Measurements from ENCODE around the gene PACSIN1. TPM values are rescaled to one million over a fixed set of nuclear protein-coding genes. Genes with fewer than 3 reads are reported as not detected.

Gene PACSIN1
- total RNA-seq, 1 donor from 2014 or later = 0.41 TPM

DNA sequence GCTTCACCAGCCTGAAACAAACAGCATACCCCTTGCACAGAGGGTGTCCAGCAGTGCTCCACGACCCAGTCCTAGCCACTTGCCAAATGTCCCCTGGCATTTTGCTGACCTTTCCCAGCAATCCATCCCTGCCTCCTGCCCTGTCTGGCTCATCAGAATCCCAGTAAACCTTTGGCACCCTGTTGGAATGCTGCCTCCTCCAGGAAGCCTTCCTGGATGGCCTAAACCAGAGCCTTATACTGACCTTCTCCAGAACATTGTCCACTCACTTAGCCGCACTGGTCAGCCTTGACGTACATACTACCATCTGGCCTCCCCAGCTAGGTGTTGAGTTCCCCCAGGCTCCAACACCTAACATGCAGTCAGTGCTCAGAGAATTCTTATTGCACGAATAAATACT is 2.0 kb upstream of the PACSIN1 start:
- H3K9ac ChIP-seq = no peak overlapping the region
- Mint-ChIP-seq H3K36me3 (no peaks in the 10 kb centered on the region), H3K27ac (no peak overlapping the region), H3K27me3 (ENCODE audit: insufficient read depth, low read depth) (peaks cover 21% of the 10 kb centered on the region), H3K4me1 (peaks cover 16% of the 10 kb centered on the region), H3K4me3 (peak overlapping the region; percentile 71), H3K9me3 (no peaks in the 10 kb centered on the region)
- TF ChIP-seq EZH2 (IDR thresholded peaks at IDR 0.05) (no peak), EZH2phosphoT487 (IDR thresholded peaks at IDR 0.05) (no peak), CTCF (IDR thresholded peaks at IDR 0.05) (no peak)
- H3K79me2 ChIP-seq (ENCODE audit: low read depth) = no peaks in the 10 kb centered on the region
- peaks cover 16% of the 10 kb centered on the region for H3F3A ChIP-seq (ENCODE audit: low read depth)
- no peaks in the 10 kb centered on the region for H3K9me3 ChIP-seq (ENCODE audit: low read depth)
- no peak overlapping the region for H2AFZ ChIP-seq (replicated peaks)
- H3K4me2 ChIP-seq = no peak overlapping the region
- no peaks in the 10 kb centered on the region for H4K20me1 ChIP-seq (ENCODE audit: low read depth)
- peaks cover 24% of the 10 kb centered on the region for H3K27me3 ChIP-seq
- no peak overlapping the region for H3K27ac ChIP-seq
- H3K36me3 ChIP-seq = no peaks in the 10 kb centered on the region
- peaks cover 10% of the 10 kb centered on the region for H3K4me1 ChIP-seq
- DNase-seq (ENCODE audit: low spot score) = no peak
- no peak overlapping the region for H3K4me3 ChIP-seq

GRCh38 chr6:34466242-34467185 is 638 bp downstream of the PACSIN1 start:
- H3K9me3 ChIP-seq (ENCODE audit: low read depth) = no peaks in the 10 kb centered on the region
- H3K79me2 ChIP-seq (ENCODE audit: low read depth) = no peaks in the 10 kb centered on the region
- Mint-ChIP-seq H3K27ac (no peak overlapping the region), H3K27me3 (ENCODE audit: insufficient read depth, low read depth) (peaks cover 22% of the 10 kb centered on the region), H3K36me3 (no peaks in the 10 kb centered on the region), H3K4me1 (peaks cover 18% of the 10 kb centered on the region), H3K4me3 (peak overlapping the region; percentile 80), H3K9me3 (no peaks in the 10 kb centered on the region)
- no peak for TF ChIP-seq CTCF (IDR thresholded peaks at IDR 0.05)
- TF ChIP-seq EZH2 (IDR thresholded peaks at IDR 0.05) = no peak
- no peak for TF ChIP-seq EZH2phosphoT487 (IDR thresholded peaks at IDR 0.05)
- peaks cover 21% of the 10 kb centered on the region for H3F3A ChIP-seq (ENCODE audit: low read depth)
- peaks cover 10% of the 10 kb centered on the region for H3K4me1 ChIP-seq
- peak overlapping the region; percentile 75 for H2AFZ ChIP-seq (replicated peaks)
- H3K4me3 ChIP-seq = peak overlapping the region; percentile 62
- peak overlapping the region; percentile 91 for H3K4me2 ChIP-seq
- H4K20me1 ChIP-seq (ENCODE audit: low read depth) = no peaks in the 10 kb centered on the region
- DNase-seq (ENCODE audit: low spot score) = no peak
- no peak overlapping the region for H3K9ac ChIP-seq
- H3K27ac ChIP-seq = no peak overlapping the region
- H3K36me3 ChIP-seq = no peaks in the 10 kb centered on the region
- peaks cover 24% of the 10 kb centered on the region for H3K27me3 ChIP-seq

DNA sequence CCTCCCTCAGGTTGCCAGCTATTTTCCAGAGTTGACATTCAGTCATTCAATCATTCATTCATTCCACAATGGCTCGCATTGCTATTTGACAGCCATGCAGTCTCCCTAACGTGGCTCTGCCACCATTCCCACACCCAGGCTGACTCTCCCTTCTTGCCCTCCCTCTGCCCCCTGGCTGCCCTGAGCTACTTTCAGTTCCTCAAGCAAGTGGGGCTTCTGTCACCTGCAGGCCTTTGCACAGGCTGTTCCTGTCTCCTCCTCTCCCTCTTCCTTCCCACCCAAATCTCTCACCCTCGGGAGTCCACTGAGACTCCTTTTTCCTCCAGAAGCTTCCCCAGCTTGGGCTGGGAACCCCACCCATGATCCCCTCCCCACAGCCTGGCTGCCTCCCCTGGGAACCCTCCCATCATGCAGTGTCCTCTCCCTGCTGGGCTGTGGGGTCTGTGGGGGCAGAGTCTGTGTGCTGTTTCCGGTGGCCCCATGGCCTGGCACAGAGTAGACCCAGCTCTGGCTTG is 2.6 kb downstream of the PACSIN1 start:
- Mint-ChIP-seq H3K27ac (no peak overlapping the region), H3K9me3 (no peaks in the 10 kb centered on the region), H3K27me3 (ENCODE audit: insufficient read depth, low read depth) (peaks cover 19% of the 10 kb centered on the region), H3K4me3 (no peak overlapping the region), H3K4me1 (peaks cover 9% of the 10 kb centered on the region), H3K36me3 (no peaks in the 10 kb centered on the region)
- H3F3A ChIP-seq (ENCODE audit: low read depth) = peaks cover 11% of the 10 kb centered on the region
- TF ChIP-seq EZH2 (IDR thresholded peaks at IDR 0.05) = no peak
- TF ChIP-seq CTCF (IDR thresholded peaks at IDR 0.05) = no peak
- no peak for TF ChIP-seq EZH2phosphoT487 (IDR thresholded peaks at IDR 0.05)
- no peaks in the 10 kb centered on the region for H3K79me2 ChIP-seq (ENCODE audit: low read depth)
- H3K4me2 ChIP-seq = no peak overlapping the region
- peaks cover 24% of the 10 kb centered on the region for H3K27me3 ChIP-seq
- no peak for DNase-seq (ENCODE audit: low spot score)
- H3K9ac ChIP-seq = no peak overlapping the region
- H3K36me3 ChIP-seq = no peaks in the 10 kb centered on the region
- no peaks in the 10 kb centered on the region for H3K9me3 ChIP-seq (ENCODE audit: low read depth)
- no peak overlapping the region for H3K27ac ChIP-seq
- H2AFZ ChIP-seq (replicated peaks) = no peak overlapping the region
- H4K20me1 ChIP-seq (ENCODE audit: low read depth) = no peaks in the 10 kb centered on the region
- H3K4me3 ChIP-seq = no peak overlapping the region
- peaks cover 5% of the 10 kb centered on the region for H3K4me1 ChIP-seq

Measured in neural progenitor cell (in vitro differentiated cells).